Endodermal cell (in vitro differentiated cells): ENCODE results near the gene SLC24A3. TPM values are rescaled to one million over a fixed set of nuclear protein-coding genes. Genes with fewer than 3 reads are reported as not detected.

Experiments
- DNase-seq: peaks from one replicate; pipeline ENCODE4 v3.0.0-alpha.2; 2017
- H3K27ac ChIP-seq: 2 replicates; pipeline ENCODE4 v1.5.1; 2013; ENCODE audit warnings: mild to moderate bottlenecking, low read depth, low read length, moderate library complexity
- H3K27me3 ChIP-seq: 2 replicates; pipeline ENCODE4 v1.6.1; 2013; ENCODE audit warnings: mild to moderate bottlenecking, low read length, moderate library complexity; ENCODE audit not compliant: insufficient read depth, control insufficient read depth, poor library complexity, severe bottlenecking
- H3K36me3 ChIP-seq: 2 replicates; pipeline ENCODE4 v1.7.0; 2013; ENCODE audit warnings: mild to moderate bottlenecking, low read length, moderate library complexity; ENCODE audit not compliant: control insufficient read depth, insufficient read depth
- H3K4me1 ChIP-seq: one replicate; pipeline ENCODE4 v1.7.0; 2013; ENCODE audit warnings: low read length; ENCODE audit not compliant: control insufficient read depth, insufficient read depth
- H3K4me3 ChIP-seq: 2 replicates; pipeline ENCODE4 v1.5.1; 2013; ENCODE audit warnings: mild to moderate bottlenecking, low read length, moderate library complexity
- H3K9ac ChIP-seq: 2 replicates; pipeline ENCODE4 v1.6.1; 2013; ENCODE audit warnings: mild to moderate bottlenecking, low read length, moderate library complexity; ENCODE audit not compliant: poor library complexity, severe bottlenecking; ENCODE audit errors: extremely low read depth
- H3K9me3 ChIP-seq: 2 replicates; pipeline ENCODE4 v1.6.1; 2013; ENCODE audit warnings: mild to moderate bottlenecking, low read length, moderate library complexity; ENCODE audit not compliant: control insufficient read depth
- H3K27ac Mint-ChIP-seq: 2 replicates; pipeline ENCODE4 v1.8.0; 2020; ENCODE audit warnings: mixed read lengths
- H3K27me3 Mint-ChIP-seq: 2 replicates; pipeline ENCODE4 v1.8.0; 2021; ENCODE audit warnings: mild to moderate bottlenecking, mixed read lengths; ENCODE audit not compliant: insufficient read depth
- H3K36me3 Mint-ChIP-seq: 2 replicates; pipeline ENCODE4 v1.8.0; 2020; ENCODE audit warnings: low read depth, mixed read lengths
- H3K4me1 Mint-ChIP-seq: 2 replicates; pipeline ENCODE4 v1.8.0; 2020; ENCODE audit warnings: mixed read lengths
- H3K4me3 Mint-ChIP-seq: 2 replicates; pipeline ENCODE4 v1.8.0; 2020; ENCODE audit warnings: mild to moderate bottlenecking, moderate library complexity, mixed read lengths
- H3K9me3 Mint-ChIP-seq: 2 replicates; pipeline ENCODE4 v1.8.0; 2020; ENCODE audit warnings: mild to moderate bottlenecking, mixed read lengths
- CTCF ChIP-seq: fragments of 200-600 bp; sonication (generic); conservative IDR thresholded peaks from 2 replicates; pipeline ENCODE4 v1.5.0; 2021; ENCODE audit warnings: antibody characterized with exemption, mild to moderate bottlenecking
- WGBS, 2 experiments: methylation state at CpG; one replicate each; pipeline versions ENCODE4 v1.1.5 to v1.1.7; 2013; ENCODE audit warnings: missing lambda C conversion rate in 2 of 2, mixed read lengths in 1 of 2; ENCODE audit not compliant: insufficient coverage in 1 of 2, insufficient read length in 1 of 2; 5-methylcytosine and 5-hydroxymethylcytosine counted together
- total RNA-seq, 2 donors: library from RNA; stranded (reverse); fragmentation: NEBNext Ultra II Directional in 1 of 2; extraction: Animal tissue kit (Norgen Biotek cat#: 25700) in 1 of 2; gene quantifications; 2 replicates in 1 of 2; 3 replicates in 1 of 2; pipeline ENCODE4 v1.2.1, GENCODE V29; 2021

SLC24A3 gene
- total RNA-seq, 2 donors from 2014 or later: 1.5 to 1.8 TPM

GRCh38 chr20:19300395-19300794, 88.0 kb downstream of the SLC24A3 start:
- Mint-ChIP-seq H3K27me3 (peaks cover 2% of the 10 kb centered on the region), H3K4me1 (no peaks in the 10 kb centered on the region), H3K9me3 (no peaks in the 10 kb centered on the region), H3K27ac (no peak overlapping the region), H3K4me3 (no peak overlapping the region), H3K36me3 (no peaks in the 10 kb centered on the region)
- no peaks in the 10 kb centered on the region for H3K27me3 ChIP-seq
- WGBS, 2 experiments: 92 to 96% methylated on average over 2 to 6 of the region's 6 CpGs
- H3K4me3 ChIP-seq: no peak overlapping the region
- no peaks in the 10 kb centered on the region for H3K36me3 ChIP-seq
- no peaks in the 10 kb centered on the region for H3K4me1 ChIP-seq
- H3K9ac ChIP-seq: no peak overlapping the region
- peak; percentile 10 for DNase-seq
- H3K27ac ChIP-seq: no peak overlapping the region
- peaks cover 6% of the 10 kb centered on the region for H3K9me3 ChIP-seq
- TF ChIP-seq CTCF: no peak

GRCh38 chr20:19301142-19301541, 88.7 kb downstream of the SLC24A3 start:
- Mint-ChIP-seq H3K4me3 (no peak overlapping the region), H3K27me3 (peaks cover 2% of the 10 kb centered on the region), H3K27ac (no peak overlapping the region), H3K9me3 (no peaks in the 10 kb centered on the region), H3K4me1 (no peaks in the 10 kb centered on the region), H3K36me3 (no peaks in the 10 kb centered on the region)
- Histone ChIP-seq H3K9me3 (peaks cover 6% of the 10 kb centered on the region), H3K9ac (no peak overlapping the region), H3K36me3 (no peaks in the 10 kb centered on the region), H3K4me1 (no peaks in the 10 kb centered on the region), H3K27ac (no peak overlapping the region), H3K27me3 (no peaks in the 10 kb centered on the region), H3K4me3 (no peak overlapping the region)
- DNase-seq: peak; percentile 2
- no peak for TF ChIP-seq CTCF
- 71 to 86% methylated on average over 1 to 2 of the region's 2 CpGs for WGBS, 2 experiments

GRCh38 chr20:19301843-19302242, 89.4 kb downstream of the SLC24A3 start:
- Mint-ChIP-seq H3K27ac (no peak overlapping the region), H3K9me3 (no peaks in the 10 kb centered on the region), H3K36me3 (no peaks in the 10 kb centered on the region), H3K4me3 (no peak overlapping the region), H3K27me3 (no peaks in the 10 kb centered on the region), H3K4me1 (no peaks in the 10 kb centered on the region)
- Histone ChIP-seq H3K9me3 (peaks cover 6% of the 10 kb centered on the region), H3K27me3 (no peaks in the 10 kb centered on the region), H3K9ac (no peak overlapping the region), H3K4me1 (no peaks in the 10 kb centered on the region), H3K27ac (no peak overlapping the region), H3K36me3 (no peaks in the 10 kb centered on the region), H3K4me3 (no peak overlapping the region)
- 88 to 100% methylated on average over 1 to 2 of the region's 2 CpGs for WGBS, 2 experiments
- no peak for TF ChIP-seq CTCF
- peak; percentile 2 for DNase-seq
